Epidermal melanocyte (primary cell): ENCODE results near the gene TLCD3A.
"Not testable (repeated sequence)": the region's sequence is repeated elsewhere in the genome, so short reads cannot be mapped to it uniquely, and the experiment has no call there.

Experiments
- DNase-seq: peaks from one replicate; pipeline ENCODE4 v3.0.0; 2011; ENCODE audit warnings: low spot score; ENCODE audit not compliant: insufficient read length

The TLCD3A gene

DNA sequence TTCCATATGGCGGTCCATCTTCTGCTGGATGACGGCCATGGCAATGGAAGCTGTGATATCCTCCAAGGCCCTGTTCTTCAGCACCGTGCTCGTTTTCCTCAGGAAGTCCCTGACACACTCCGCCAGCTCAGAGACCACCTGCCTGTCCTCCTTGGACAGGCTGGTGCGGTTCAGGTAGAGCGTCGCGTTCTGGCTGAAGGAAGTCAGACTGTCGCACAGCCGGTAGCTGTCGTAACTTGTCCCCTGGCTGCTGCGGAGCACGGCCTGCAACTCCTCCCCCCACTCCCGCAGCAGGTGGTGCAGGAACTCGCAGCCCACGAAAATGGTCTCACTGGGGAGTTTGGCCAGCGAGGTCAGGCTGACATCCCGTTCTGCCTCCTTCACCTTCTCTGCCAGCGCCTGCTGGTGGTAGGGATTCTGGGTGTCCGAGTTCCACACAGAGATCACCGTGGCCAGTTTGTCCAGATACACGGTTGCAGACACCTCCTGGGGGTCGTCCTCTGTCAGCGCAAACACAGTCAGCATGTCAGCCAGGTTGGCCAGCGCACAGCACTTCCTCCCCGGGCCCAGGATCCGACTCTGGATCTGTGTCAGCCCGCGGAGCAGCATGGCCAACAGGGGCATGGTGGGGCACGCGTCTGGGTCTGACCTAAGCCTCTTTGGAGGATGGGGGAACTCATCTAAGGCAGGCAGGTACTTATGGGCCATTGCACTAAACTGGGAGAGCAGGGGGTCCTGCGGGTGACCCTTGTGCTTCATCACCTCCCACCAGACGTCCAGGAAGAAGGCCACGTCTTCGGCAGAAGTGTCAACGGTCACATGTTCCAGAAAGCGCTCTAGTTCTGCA is 14.6 kb downstream of the TLCD3A start:
- DNase-seq, result no peak

DNA sequence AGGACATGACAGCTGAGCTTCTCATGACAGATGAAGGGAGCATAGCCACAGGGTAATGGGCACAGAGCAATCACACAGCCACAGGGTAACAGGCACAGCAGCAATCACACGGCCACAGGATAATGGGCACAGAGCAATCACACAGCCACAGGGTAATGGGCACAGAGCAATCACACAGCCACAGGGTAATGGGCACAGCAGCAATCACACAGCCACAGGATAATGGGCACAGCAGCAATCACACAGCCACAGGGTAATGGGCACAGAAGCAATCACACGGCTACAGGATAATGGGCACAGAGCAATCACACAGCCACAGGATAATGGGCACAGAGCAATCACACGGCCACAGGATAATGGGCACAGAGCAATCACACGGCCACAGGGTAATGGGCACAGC is 16.2 kb downstream of the TLCD3A start:
- DNase-seq, result not testable (repeated sequence)

DNA sequence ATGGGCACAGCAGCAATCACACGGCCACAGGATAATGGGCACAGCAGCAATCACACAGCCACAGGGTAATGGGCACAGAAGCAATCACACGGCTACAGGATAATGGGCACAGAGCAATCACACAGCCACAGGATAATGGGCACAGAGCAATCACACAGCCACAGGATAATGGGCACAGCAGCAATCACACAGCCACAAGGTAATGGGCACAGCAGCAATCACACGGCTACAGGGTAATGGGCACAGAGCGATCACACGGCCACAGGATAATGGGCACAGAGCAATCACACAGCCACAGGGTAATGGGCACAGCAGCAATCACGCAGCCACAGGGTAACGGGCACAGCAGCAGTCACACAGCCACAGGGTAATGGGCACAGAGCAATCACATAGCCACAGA is 17.0 kb downstream of the TLCD3A start:
- not testable (repeated sequence) for DNase-seq

DNA sequence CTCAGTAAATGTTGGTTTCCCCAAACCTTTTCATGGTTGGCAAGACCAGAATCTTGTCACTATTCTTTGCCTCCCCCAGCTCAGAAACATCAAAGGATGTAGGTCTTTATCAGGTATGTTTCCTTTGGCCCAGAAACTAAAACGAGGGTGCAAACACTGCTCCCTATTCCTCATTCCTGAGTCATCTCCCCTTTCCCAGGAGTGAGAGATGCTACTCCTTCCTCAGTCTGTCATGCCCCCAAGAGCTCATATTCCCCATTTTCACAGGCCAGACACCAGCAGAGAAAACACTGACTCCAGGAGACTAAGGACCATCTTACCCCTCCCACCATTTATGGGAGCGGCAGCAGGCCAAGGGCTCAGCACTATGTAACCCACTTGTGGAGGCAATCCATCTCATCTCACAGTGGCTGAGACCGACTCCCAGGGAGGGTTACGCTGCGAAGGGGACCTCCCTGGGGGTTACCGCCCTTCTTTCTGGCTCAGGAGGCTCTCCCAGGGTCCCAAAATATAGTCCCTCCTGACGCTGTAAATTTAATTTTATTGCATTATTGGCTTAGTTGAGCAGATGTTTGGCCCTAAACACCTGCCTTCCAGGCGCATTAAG is 18.1 kb downstream of the TLCD3A start:
- DNase-seq, result no peak

DNA sequence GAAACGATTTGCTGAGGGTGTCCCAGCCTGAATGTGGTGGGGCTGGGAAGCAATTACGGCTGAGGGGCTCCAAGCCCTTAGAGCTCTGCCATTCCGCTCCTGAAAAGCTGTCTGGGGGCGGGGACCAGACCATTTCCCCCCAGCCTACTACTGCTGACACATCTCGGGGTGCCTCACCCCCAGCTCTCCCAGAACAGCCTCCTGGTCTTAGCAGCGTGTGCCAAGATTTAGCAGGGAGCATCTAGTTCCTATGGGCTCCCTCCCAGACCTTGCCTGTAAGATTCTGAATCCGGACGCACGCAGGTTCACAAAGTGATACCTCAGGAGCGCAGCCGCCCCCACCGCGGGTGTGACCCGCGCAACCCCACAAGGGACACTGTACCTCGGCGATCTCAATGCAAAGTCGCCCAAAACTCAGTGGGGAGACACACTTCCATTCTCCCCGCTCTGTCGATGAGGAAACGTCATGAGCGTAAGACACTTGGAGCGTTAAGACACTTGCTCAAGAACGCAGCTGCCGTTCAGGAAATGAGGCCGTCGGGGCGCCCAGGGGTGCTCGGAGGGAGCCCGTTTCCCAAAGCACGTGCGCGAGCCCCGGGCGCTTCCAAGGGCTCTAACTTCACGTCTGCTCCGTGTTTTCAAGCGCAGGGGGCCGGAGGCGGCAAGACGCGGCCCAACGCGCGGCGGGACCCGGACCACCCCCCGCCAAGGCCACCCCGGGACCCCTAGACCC is 19.0 kb downstream of the TLCD3A start:
- DNase-seq, result no peak

DNA sequence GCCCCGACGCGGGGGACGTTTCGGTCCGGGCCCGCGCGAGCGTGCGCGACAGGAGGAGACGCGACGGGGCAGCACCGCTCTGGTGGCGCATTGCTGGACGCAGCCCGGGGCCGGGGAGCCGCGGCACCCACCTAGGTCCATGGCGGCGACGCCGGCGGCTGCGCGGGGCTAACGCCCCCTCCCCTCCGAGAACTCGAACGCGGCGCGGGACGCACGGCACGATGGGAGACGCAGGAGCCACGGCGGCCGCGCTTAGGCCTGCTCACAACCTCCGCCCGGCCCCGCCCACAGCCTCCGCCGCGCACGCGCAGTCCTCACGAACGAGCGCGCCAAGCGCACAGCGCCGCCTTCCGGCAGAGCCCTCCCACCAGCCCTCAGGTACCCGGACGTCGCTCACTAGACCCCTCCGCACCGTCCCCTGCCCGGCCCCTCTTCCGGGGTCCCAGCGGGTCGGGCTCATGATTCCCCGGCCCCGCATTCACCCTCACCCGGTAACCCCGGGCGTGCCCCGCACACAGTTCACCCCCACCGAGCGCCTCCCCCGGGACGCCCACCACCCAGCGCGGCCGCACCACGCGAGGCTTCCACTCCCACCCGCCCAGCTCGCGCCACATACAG is 19.7 kb downstream of the TLCD3A start, which contains the start of gene GEMIN4:
TSS of gene GEMIN4 (minus strand) at position 263 of the 618 bp plus-strand sequence. CDS start at position 141, 122 bp downstream.
- DNase-seq, result peak; percentile 84

DNA sequence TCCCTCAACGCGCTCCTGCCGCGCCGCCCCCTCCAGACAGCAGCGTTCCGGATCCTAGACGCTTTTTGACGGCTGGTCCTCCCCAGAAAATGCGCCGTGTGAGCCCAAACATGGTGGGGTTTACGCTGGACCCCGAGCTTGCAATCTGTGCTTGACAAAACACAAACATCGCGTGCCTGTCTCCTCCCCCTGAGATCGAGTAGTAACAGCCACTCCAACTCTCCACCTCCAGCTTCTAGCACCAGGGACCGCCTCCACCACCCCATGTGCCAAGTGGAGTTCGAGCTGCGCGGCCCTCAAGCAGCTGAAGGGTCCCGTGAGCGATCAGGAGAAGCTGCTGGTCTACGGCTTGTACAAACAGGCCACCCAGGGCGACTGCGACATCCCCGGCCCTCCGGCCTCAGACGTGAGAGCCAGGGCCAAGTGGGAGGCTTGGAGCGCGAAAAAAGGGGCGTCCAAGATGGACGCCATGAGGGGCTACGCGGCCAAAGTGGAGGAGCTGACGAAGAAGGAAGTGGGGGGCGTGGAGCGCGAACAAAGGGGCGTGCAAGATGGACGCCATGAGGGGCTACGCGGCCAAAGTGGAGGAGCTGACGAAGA is 20.3 kb downstream of the TLCD3A start:
- DNase-seq, result no peak

DNA sequence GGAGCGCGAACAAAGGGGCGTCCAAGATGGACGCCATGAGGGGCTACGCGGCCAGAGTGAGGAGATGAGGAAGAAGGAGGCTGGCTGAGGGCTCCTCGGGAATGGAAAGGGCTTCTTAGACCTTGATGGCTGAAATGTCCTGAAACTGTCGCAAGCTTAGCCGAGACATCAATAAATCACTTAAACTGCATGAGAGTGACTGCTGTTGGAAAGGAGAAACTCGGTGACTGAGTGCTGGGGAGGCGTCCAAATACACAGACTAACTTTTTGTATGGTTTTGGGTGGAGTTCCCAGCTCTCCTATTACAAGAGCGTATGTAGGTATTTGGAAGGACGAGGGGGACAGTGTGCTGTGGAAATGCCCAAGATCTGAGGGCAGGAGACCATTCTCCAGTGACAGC is 21.0 kb downstream of the TLCD3A start:
- DNase-seq, result no peak

DNA sequence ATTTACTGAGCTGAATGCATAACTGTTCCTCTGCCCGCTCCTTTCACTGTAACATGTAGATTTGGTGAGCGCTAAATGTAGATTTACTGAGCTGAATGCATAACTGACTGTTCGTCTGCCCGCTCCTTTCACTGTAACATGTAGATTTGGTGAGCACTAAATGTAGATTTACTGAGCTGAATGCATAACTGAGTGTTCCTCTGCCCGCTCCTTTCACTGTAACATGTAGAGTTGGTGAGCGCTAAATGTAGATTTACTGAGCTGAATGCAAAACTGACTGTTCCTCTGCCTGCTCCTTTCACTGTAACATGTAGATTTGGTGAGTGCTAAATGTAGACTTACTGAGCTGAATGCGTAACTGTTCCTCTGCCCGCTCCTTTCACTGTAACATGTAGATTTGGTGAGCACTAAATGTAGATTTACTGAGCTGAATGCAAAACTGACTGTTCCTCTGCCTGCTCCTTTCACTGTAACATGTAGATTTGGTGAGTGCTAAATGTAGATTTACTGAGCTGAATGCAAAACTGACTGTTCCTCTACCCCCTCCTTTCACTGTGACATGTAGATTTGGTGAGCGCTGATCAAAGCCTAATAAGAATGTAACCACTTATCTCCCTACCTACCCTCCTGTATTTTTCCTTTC is 23.0 kb downstream of the TLCD3A start:
- not testable (repeated sequence) for DNase-seq

DNA sequence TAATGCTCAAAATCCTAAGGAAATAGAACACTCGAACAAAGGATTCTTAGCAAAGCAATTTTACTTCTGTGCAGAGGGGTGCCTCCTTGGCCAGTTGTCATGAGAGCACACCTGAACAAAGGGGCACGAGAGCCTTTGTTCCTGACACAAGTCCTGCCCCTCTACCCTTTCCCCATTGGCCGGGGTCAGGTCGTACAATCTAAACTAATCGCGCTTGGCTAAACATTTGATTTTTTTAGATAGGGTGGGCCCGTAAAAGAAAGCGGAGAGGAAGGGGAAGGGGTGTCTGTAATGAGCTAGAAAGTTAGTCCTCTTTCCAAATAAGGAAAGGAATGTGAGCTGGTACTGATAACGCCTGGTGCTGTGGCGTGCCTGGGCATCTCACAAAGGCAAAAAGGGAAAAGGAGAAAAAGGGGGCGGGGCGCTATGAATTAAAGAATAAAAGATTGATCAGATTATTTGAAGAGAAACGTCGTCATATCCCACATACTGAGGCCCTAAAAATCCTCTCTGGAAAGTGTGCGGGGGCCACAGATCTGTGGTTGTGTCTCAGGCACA is 23.7 kb downstream of the TLCD3A start:
- DNase-seq, result not testable (repeated sequence)

DNA sequence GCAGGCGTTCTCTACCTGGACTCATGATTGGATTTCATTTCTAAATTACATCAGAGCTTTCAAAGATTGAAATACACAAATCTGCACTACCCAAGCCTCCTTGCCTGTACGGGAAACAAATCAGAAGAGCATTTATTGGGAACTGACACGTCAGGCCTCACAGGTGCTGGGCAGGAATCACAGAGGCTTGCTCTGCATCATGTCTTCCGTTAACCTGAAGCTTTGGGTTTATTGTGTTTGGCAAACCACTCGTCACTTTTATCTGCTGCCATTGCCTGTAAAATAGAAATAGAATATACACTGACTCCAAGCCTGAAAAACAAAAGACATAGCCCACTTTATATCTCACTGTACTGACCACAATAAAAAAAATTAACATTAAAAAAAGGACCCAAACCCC is 27.6 kb downstream of the TLCD3A start:
- no peak for DNase-seq

DNA sequence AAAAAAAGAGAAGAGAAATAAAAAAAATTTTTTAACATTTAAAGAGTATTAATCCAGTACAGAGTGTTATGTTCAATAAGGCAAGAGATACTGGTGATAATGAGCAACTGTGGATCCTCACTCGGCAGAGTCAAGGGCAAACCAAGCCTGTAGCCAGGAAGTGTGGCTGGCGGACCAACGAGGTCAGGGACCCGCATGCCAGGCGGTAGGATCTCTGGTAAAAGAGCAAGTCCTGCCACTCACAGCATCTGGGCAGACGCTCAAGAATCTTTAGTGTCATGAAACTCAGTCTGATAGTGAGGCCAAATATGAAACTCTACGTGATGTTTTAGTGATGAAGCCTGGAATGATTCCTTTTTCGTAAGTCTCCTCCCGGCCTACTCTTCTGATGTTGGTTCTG is 28.0 kb downstream of the TLCD3A start:
- DNase-seq, result no peak

DNA sequence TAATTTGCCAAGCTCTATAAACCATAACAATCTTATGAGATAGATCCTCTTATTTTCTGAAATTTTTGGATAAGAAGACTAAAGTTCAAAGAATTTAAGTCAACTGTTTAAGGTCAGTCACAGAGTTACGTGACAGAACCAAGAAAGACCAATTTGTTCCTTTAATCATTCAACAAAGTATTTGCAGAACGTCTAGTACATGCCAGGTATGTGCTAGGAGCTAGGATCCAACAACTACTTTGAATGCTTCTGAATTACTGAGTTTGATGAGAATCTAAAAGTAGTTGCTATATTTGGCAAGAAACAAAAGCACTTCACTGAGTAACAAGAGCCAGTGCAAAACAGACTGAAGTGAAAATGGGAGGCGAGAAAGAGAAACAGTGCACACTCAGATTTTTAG is 34.7 kb downstream of the TLCD3A start:
- DNase-seq, result no peak

DNA sequence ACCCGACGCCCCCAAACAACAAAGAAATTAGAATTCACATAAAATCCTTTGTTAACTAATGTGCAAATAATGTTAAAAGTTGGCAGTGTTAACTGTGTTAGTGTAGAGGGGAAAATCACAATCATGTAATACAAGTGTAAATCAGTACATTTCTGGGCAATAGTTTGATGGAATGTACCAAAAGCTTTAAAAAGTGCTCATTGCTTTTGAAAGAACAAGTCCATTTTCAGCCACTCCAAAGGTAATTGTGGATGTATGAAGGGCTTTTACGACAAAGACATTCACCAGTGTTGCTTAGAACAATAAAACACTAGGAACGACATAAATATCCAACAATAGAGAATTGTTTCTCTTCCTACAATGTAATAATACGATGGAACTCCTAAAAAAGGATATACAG is 40.6 kb downstream of the TLCD3A start:
- DNase-seq, result no peak

DNA sequence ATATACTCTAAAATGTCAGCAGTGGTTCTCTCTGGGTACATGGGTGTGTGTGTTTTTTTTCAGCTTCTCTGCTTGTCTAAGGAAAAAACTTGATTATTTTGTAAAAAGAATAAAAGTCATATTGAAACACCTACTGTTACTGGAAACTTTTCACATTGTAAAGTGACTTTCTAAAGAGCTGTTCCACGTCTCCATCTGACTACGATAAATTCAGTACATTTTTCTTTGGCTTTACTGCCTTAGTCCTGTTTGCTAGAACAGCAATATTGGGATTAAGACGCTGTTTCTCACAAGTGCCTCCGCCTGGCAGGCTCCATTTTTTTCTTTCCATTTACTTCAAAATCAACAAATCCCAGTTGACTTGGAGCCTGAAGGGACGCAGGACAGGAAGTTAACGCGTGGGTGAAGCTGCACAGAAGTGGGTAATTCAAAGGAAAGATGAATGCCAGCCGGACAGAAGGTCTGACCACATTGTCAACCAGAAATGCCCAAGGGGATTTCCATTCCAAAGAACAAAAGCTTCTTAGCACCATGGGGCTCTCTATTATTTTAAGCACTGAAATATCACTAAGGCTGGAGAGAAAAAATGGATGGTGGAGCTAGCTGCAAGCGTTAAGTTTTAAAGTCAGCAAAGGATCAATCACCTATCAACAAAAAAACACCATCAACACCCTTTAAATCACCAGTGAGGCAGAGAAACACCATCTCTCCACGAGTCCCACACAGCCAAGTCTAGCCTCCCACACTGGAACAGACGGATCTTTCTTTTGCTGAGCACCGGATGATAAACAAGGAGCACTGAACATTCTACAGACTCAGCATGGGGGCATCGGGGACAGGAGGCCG is 41.3 kb downstream of the TLCD3A start:
- no peak for DNase-seq

DNA sequence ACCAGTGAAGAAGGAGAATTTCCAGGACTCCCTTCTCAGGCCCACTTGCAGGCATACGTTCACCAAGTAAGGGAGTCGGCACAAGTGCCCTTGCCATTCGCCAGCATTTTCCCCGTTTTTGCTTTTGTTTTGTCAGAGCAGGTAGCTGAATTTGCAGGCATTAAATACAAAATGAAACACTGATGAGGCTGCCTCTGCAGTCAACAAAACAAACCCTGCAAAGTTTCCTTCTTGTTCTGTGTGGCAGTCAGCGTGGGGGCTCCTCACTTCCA is 41.9 kb downstream of the TLCD3A start:
- DNase-seq, result no peak

DNA sequence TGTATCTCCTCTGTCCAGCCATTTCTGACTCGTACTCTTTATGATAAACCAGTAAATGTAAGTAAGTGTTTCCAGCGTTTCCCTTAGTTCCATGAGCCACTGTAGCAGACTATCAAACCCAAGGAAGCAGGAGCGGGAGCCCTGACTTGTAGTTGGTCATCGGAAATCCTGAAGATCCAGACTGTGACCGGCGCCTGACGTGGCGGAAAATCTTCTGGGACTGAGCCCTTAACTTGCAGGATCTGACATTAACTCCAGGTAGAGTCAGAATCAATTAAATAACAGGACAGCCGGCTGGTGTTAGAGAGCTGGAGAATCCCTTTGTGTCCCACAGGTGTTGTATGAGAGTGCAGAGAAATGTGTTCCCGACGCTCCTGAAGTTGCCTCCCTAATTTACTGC is 45.7 kb downstream of the TLCD3A start:
- no peak for DNase-seq

DNA sequence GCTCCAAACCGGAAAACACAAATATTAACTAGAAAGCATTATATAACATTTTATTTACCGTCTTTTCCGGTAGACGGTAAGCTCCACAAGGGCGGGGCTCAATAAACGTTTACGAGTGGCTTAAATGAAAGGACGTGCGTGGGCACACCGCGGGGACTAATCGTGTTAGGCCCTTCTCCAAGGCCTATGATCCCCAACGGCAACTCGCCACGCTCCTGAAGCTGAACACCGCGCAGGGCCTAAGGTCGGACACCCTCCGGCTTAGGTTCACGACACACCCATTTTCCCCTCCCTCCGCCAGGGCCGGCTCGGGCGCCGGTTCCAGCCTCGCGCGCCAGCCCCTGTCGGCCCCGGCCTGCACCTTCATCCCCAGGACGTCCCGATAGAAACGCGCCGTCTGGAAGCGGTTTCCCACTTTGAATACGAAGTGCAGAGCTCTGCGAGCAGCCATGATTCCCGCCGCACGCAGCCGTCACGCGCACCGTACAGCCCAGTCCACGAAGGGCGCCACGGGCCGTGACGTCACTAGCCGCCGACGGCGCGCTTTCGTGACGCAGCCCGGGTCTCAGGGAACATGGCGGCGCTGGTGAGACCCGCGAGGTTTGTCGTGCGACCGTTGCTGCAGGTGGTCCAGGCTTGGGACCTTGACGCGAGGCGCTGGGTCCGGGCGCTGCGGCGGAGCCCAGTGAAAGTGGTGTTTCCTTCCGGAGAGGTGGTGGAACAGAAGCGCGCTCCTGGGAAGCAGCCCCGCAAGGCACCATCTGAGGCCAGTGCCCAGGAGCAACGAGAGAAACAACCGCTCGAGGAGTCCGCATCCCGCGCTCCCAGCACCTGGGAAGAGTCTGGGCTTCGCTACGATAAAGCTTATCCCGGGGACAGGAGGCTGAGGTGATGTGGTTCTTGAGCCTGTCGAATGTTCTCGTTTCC is 49.7 kb downstream of the TLCD3A start, which contains the start of the genes GLOD4 and MRM3:
TSS of gene GLOD4 (minus strand) at position 476 of the 927 bp plus-strand sequence. CDS start at position 451, 25 bp downstream.
TSS of gene MRM3 (plus strand) at position 549 of the 927 bp plus-strand sequence. CDS start at position 575, 26 bp downstream.
- peak; percentile 97 for DNase-seq
